Skeletal muscle tissue (tissue), 4 donors: Measurements from ENCODE around the gene INS. TPM values are rescaled to one million over a fixed set of nuclear protein-coding genes. Genes with fewer than 3 reads are reported as not detected.
"Not testable (repeated sequence)": the region's sequence is repeated elsewhere in the genome, so short reads cannot be mapped to it uniquely, and the experiment has no call there.

Experiments used
- H3K27ac ChIP-seq: one replicate; pipeline ENCODE4 v1.7.0; 2013; ENCODE audit warnings: mild to moderate bottlenecking, low read depth, low read length, inconsistent platforms
- H3K27me3 ChIP-seq, 3 donors: one replicate each; pipeline ENCODE4 v1.7.0; 2013; ENCODE audit warnings: low read length in 3 of 3; ENCODE audit not compliant: control insufficient read depth in 3 of 3, insufficient read depth in 3 of 3
- H3K36me3 ChIP-seq, 3 donors: one replicate each; pipeline ENCODE4 v1.7.0; 2013; ENCODE audit warnings: low read length in 3 of 3; ENCODE audit not compliant: control insufficient read depth in 3 of 3, insufficient read depth in 3 of 3
- H3K4me1 ChIP-seq, 3 donors: one replicate each; pipeline ENCODE4 v1.7.0; 2013; ENCODE audit warnings: low read length in 3 of 3, mild to moderate bottlenecking in 3 of 3; ENCODE audit not compliant: control insufficient read depth in 3 of 3, insufficient read depth in 3 of 3
- H3K4me3 ChIP-seq, 3 donors: one replicate each; pipeline ENCODE4 v1.7.0; 2013; ENCODE audit warnings: low read length in 3 of 3
- H3K9ac ChIP-seq, 3 donors: one replicate each; pipeline ENCODE4 v1.7.0; 2013; ENCODE audit warnings: low read length in 3 of 3, mild to moderate bottlenecking in 3 of 3, moderate library complexity in 2 of 3, low read depth in 1 of 3
- H3K9me3 ChIP-seq, 3 donors: one replicate each; pipeline ENCODE4 v1.7.0; 2013; ENCODE audit warnings: low read length in 3 of 3; ENCODE audit not compliant: control insufficient read depth in 3 of 3
- total RNA-seq: library from RNA; depleted of rRNA; stranded (reverse); fragments of >200 nt; gene quantifications from one replicate; pipeline ENCODE4 v1.2.3, GENCODE V29; 2014
- donor health status: Osteomylitis.

The INS gene
- total RNA-seq, 1 donor from 2014 or later, result not detected

DNA sequence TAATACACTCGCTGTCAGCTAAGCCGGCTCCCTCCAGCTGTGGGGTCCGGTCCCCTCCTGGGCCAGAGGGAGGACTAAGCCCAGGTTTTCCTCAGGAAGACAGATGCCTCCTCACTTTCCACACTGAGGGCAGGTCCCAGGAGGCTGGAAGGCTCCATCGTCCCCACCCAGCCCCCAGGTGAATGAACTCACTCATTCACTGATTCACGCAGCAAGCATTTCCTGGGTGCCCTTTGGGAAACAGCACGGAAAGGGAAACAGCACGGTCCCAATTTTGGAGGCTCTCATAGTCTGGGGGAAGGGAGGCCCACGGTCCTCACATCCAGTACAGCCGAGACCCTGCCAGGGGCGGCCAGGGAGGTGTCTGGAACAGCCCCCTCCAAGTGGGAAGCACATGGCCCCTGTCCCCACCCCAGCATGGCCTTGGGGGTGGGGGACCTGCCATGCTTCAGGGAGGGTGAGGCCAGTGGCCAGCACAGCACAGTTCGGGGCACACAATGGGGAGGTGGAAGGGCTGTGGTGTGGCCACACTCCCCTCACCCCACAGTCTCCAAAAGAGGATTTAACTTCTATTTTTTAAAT is 19.9 kb upstream of the INS start:
- Histone ChIP-seq H3K4me3 (no peak overlapping the region), H3K27me3 (peaks cover 26 to 75% (median 64%) of the 10 kb centered on the region in 3 donors), H3K4me1 (no peaks in the 10 kb centered on the region), H3K27ac (no peak overlapping the region), H3K9me3 (no peaks in the 10 kb centered on the region), H3K9ac (no peak overlapping the region), H3K36me3 (no peaks in the 10 kb centered on the region)

DNA sequence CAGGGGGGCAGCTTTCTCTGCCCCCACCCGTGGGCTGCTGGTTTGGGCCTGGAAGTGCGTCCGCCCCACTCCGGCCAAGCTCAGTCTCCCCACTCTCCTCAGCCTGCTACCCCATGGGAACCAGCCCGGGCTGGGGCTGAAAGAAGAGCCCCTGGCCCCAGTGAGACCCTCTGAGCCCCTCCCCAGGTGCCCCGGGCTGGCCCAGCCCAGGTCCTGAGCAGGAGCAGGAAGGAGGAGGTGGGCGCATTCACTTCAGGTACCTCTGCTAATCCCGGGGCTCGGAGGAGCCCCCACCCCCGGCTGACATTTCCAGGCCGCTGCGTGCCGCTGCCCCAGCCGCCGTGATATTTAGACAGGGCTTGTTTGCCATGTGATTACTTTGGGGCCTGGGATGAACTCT is 19.3 kb upstream of the INS start:
- no peak overlapping the region for H3K4me3 ChIP-seq

DNA sequence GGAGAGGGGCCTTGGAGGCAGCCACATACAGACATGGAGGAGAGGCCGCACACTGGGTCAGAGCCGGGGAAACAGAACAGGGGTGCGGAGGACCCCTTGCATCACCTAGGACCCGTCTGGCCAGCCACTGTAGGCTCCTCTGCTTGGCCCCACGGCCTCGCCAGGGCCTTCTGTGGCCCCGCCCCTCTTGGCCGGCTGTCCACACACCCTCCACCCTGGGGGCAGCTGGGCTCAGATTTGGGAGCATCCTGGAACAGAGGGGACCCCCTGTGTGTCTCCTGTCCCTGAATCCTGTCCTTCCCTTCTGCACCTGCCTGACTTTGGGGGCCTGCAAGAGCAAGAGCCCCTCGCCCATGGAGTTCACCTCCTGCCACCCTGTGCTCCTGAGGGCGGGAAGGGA is 18.5 kb upstream of the INS start:
- H3K9me3 ChIP-seq, result no peaks in the 10 kb centered on the region
- no peak overlapping the region for H3K9ac ChIP-seq
- no peaks in the 10 kb centered on the region for H3K4me1 ChIP-seq
- H3K27ac ChIP-seq, result no peak overlapping the region
- H3K36me3 ChIP-seq, result no peaks in the 10 kb centered on the region
- H3K4me3 ChIP-seq, result no peak overlapping the region
- H3K27me3 ChIP-seq, result peaks cover 14 to 64% (median 51%) of the 10 kb centered on the region in 3 donors

More for the DNA sequence above, 19.3 kb upstream of the INS start:
- Histone ChIP-seq H3K9ac (no peak overlapping the region), H3K36me3 (no peaks in the 10 kb centered on the region), H3K27ac (no peak overlapping the region), H3K4me1 (no peaks in the 10 kb centered on the region), H3K9me3 (no peaks in the 10 kb centered on the region), H3K27me3 (peaks cover 22 to 71% (median 59%) of the 10 kb centered on the region in 3 donors)

DNA sequence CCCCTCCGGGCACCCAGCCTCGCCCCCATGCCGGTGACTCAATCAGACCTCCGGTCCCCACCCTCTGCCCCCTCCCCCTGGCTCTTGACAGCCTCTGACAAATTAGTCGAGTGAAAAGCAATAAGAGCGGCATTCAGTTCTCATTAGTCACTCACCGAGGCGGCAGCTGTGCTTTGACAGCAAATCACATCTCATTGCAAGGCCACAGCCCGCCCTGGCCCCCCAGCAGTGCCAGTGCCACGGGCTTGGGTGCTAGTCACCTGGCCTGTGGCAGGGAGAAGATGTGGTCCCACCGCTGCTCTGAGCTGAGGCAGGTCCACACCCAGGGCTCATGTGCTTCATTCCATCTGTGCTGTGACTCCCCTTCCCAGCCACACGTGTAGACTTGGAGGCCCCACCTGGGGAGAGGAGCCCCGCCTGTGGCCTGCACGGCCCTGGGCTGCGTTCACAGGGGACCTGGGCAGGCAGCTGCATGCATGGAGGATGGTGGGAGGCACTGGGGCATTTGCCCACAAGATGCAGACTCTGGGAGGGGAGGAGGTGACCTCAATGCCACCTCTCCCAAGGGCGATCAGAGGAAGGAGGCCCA is 18.0 kb upstream of the INS start:
- Histone ChIP-seq H3K36me3 (no peaks in the 10 kb centered on the region), H3K4me1 (no peaks in the 10 kb centered on the region), H3K27me3 (peaks cover 13 to 61% (median 46%) of the 10 kb centered on the region in 3 donors), H3K9me3 (no peaks in the 10 kb centered on the region), H3K9ac (no peak overlapping the region), H3K4me3 (no peak overlapping the region), H3K27ac (no peak overlapping the region)

DNA sequence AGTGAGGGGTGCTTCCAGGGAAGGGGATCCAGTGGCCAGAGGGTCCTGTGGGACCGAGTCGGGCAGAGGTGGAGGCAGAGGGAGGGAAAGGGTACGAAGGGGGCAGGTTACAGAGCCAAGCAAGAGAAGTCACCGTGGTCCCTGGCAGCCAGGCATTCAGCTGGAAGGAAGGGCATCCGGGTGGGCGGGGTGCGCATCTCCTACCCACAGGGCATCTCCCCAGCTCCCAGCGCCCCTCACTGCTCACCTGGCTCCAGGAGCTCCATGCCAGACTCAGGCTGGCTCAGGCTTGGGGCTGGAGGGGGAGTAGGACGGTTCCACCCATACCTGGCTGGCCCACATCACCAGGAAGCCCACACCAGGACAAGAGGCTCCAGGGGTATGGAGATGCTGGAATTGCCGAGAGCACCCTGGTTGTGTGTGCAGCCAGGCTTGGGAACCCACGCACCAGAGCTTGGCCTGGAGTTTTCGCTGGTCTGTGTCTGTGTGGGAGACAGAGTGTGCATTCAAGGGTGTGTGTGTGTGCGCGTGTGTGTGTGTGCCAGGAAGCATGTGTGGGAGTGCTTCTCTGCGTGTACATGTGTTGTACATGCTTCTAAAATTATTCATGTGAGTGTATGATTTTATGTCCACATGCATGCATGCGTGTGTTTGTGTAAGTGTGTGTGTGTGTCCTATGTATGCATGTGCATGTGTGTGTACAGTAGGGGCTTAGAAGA is 17.2 kb upstream of the INS start:
- H3K4me3 ChIP-seq, H3K9ac ChIP-seq, H3K36me3 ChIP-seq, H3K27ac ChIP-seq, H3K4me1 ChIP-seq, H3K9me3 ChIP-seq: not testable (repeated sequence)
- peaks cover 13 to 60% (median 47%) of the 10 kb centered on the region in 3 donors for H3K27me3 ChIP-seq

DNA sequence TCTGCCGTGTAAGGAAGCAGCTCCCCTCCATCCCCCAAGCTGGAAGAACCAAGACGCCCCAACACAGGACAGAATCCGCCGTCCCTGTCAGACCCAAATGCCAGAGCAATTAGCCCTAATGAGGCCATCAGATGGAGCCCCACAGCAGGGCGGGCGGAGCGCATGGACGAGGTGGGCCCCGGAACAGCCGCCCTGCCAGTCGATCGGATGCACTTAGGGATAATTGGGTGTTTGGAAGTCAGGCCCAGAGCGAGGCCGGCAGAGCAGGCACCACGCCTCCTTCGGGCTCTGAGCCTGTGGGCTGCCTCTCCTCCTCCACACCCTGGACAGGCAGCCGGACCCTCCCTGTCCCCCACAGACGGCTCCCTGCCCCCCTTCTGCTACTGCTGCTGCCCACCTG is 16.1 kb upstream of the INS start:
- Histone ChIP-seq H3K27me3 (peaks cover 11 to 52% (median 42%) of the 10 kb centered on the region in 3 donors), H3K27ac (no peak overlapping the region)

DNA sequence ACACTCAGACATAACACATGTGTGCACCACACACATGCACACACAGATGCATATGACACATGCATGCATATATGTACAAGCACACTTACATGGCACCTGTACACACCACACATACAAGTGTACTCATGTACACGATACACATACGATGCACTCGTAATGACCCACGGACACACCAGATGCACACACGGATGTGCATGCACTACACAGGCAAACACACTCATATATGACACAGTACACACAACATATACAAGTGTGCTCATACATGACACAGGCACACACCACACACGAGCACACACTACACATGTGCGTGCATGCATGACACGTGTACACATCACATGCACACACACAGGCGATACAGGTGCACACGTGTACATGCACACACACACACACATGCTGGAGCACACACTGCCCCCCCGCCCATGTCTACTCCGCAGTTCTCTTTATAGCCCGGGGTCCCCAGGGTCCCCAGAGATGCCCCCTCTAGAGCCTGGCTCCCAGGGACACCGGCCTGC is 15.4 kb upstream of the INS start:
- Histone ChIP-seq H3K27me3 (peaks cover 11 to 45% (median 35%) of the 10 kb centered on the region in 3 donors), H3K9ac (no peak overlapping the region), H3K36me3 (no peaks in the 10 kb centered on the region), H3K9me3 (no peaks in the 10 kb centered on the region), H3K4me1 (no peaks in the 10 kb centered on the region), H3K4me3 (no peak overlapping the region), H3K27ac (no peak overlapping the region)

More for the DNA sequence above, 16.1 kb upstream of the INS start:
- Histone ChIP-seq H3K4me3 (no peak overlapping the region), H3K9me3 (no peaks in the 10 kb centered on the region), H3K9ac (no peak overlapping the region), H3K36me3 (no peaks in the 10 kb centered on the region), H3K4me1 (no peaks in the 10 kb centered on the region)

DNA sequence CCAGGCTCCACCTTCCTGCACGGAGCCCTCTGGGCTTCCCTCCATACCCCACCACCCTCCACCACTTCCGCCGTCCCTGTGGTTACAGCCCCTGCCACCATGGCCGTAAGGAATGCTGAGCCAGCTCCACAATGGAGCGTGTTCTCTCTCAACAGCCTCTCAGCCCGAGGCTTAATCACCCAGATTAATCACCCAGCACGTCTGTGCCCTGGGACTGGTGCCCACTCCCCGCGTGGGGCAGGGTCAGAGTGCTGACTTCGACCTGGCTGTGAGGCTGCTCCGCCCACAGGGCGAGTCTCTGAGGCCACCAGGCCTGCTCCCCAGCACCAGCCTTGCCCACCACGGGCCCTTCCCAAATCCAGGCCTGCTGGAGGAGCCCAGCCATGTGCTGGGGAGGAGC is 14.7 kb upstream of the INS start:
- H3K27me3 ChIP-seq, result peaks cover 11 to 40% (median 37%) of the 10 kb centered on the region in 3 donors
- H3K9ac ChIP-seq, result no peak overlapping the region

DNA sequence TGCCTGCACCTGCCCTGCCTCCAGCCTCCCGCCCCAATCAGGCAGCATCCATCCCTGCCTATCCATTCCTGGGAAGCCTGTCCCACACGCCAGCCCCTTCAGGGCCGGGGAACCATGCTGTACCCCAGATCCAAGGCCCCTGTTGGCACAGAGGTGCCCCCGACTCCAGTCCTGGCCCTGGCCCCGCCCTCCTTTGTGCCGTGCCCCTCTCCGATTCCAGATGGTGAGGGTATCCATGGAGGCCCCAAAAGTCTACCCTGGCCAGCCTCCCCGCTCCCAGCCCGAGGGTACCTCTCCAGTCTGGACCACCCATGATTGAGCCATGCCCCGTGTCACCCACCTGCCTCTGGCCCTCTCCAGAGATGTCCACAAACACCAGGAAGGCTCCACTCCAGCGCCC is 13.4 kb upstream of the INS start:
- Histone ChIP-seq H3K36me3 (no peaks in the 10 kb centered on the region), H3K27me3 (peaks cover 11 to 40% (median 39%) of the 10 kb centered on the region in 3 donors), H3K9me3 (no peaks in the 10 kb centered on the region)

More for the DNA sequence above, 14.7 kb upstream of the INS start:
- Histone ChIP-seq H3K27ac (no peak overlapping the region), H3K9me3 (no peaks in the 10 kb centered on the region), H3K36me3 (no peaks in the 10 kb centered on the region), H3K4me1 (no peaks in the 10 kb centered on the region), H3K4me3 (no peak overlapping the region)

DNA sequence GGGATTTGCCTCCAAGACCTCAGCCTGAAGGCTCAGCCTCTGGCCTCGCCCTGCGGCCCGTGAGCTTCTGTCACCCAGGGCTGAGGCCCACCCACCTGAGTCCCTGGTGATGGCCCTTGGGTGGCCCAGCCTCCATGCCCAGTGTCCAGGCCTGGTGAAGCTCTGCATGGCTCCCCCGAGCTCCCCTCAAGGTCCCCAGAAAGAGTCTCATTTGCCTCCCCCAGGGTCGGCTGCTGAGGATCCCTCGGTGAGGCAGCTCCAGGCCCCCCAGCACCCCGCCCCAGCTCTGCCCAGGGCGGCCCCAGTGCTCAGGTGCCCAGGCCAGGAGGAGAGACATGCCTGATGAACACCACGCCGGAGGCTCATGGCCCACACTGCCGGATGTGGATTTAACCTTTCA is 12.8 kb upstream of the INS start:
- Histone ChIP-seq H3K4me1 (no peaks in the 10 kb centered on the region), H3K9me3 (no peaks in the 10 kb centered on the region), H3K27ac (no peak overlapping the region), H3K27me3 (peaks cover 11 to 39% (median 39%) of the 10 kb centered on the region in 3 donors), H3K36me3 (no peaks in the 10 kb centered on the region), H3K4me3 (no peak overlapping the region), H3K9ac (no peak overlapping the region)

More for the DNA sequence above, 13.4 kb upstream of the INS start:
- Histone ChIP-seq H3K4me1 (no peaks in the 10 kb centered on the region), H3K4me3 (no peak overlapping the region), H3K27ac (no peak overlapping the region), H3K9ac (no peak overlapping the region)
